Measurements from ENCODE around the gene EML6.

EML6 gene

DNA sequence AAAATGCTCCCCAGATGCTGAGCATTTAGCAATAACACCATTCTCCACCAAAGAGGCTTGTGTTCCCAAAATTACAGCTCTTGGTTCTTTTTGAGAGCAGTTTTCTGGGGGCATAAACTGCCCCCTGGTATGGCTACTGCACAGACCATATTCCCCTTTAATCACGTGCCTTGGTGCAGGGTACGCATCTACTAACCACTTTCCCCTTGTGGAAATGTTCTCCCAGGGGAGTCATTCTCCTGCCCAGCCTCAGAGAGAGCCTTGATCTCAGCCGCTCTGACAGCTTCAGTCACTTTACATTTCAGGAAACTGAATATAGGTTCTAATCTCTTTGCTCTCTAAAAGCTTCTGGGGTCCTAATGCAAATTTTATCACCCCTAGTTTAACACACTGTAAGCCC lies 44.7 kb upstream of the EML6 start:
- H3K27me3 ChIP-seq (ENCODE audit: insufficient read depth, low read depth, severe bottlenecking) = no peaks in the 10 kb centered on the region
- no peak overlapping the region for H3K27ac ChIP-seq
- TF ChIP-seq, protein P1, sequence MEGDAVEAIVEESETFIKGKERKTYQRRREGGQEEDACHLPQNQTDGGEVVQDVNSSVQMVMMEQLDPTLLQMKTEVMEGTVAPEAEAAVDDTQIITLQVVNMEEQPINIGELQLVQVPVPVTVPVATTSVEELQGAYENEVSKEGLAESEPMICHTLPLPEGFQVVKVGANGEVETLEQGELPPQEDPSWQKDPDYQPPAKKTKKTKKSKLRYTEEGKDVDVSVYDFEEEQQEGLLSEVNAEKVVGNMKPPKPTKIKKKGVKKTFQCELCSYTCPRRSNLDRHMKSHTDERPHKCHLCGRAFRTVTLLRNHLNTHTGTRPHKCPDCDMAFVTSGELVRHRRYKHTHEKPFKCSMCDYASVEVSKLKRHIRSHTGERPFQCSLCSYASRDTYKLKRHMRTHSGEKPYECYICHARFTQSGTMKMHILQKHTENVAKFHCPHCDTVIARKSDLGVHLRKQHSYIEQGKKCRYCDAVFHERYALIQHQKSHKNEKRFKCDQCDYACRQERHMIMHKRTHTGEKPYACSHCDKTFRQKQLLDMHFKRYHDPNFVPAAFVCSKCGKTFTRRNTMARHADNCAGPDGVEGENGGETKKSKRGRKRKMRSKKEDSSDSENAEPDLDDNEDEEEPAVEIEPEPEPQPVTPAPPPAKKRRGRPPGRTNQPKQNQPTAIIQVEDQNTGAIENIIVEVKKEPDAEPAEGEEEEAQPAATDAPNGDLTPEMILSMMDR (IDR thresholded peaks at IDR 0.05; ENCODE audit: low read depth, low read length) = no peak

DNA sequence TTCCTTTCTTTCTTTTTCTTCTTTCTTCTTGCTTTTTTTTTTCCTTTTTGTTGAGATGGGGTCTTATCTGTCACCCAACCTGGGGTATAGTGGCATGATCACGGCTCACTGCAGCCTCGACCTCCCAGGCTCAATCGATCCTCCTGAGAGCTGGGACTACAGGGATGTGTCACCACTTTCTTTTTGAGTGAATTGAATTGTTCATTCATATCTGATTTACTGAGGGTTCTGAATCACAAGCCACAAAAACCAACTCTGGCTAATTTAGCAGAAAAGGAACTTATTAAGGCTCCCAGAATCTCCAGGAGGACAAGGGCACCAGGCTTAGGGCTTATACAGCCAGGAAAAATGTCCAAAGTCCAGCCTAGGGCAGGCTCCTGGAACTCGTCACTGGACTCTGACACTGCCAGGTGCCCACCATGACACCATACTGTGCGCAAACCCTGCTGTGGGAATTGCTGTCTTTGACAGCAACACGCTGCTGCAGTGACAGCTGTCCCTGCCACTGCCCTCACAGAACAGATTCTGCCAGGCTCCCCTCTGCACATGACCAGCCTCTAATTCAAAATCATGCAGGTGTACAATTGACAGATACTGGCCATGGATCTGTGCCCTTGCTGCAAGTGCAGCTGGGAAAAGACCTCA lies 42.9 kb upstream of the EML6 start:
- TF ChIP-seq, protein P1 (IDR thresholded peaks at IDR 0.05; ENCODE audit: low read depth, low read length) = no peak
- Histone ChIP-seq H3K27me3 (ENCODE audit: insufficient read depth, low read depth, severe bottlenecking) (no peaks in the 10 kb centered on the region), H3K36me3 (no peaks in the 10 kb centered on the region), H3K4me3 (ENCODE audit: low read depth, low read length) (no peak overlapping the region), H3K27ac (no peak overlapping the region), H3K9me3 (ENCODE audit: severe bottlenecking) (peaks cover 5% of the 10 kb centered on the region)
- DNase-seq = no peak

More for the DNA sequence above, 44.7 kb upstream of the EML6 start:
- Histone ChIP-seq H3K36me3 (no peaks in the 10 kb centered on the region), H3K9me3 (ENCODE audit: severe bottlenecking) (peaks cover 5% of the 10 kb centered on the region), H3K4me3 (ENCODE audit: low read depth, low read length) (no peak overlapping the region)
- no peak for DNase-seq

DNA sequence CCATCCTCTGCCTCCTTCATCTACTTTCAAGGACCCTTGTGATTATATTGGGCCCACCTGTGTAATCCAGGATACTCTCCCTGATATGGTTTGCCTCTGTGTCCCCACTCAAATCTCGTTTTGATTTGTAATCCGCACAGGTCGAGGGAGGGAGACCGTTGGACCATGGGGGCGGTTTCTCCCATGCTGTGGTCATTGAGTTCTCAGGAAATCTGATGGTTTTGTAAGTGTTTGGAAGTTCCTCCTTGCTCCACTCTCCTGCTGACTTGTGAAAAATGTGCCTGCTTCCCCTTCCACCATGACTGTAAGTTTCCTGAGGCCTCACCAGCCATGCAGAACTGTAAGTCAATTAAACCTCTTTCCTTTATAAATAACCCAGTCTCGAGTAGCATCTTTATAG lies 42.0 kb upstream of the EML6 start:
- no peak for DNase-seq
- peaks cover 5% of the 10 kb centered on the region for H3K9me3 ChIP-seq (ENCODE audit: severe bottlenecking)
- H3K27ac ChIP-seq = no peak overlapping the region
- no peaks in the 10 kb centered on the region for H3K36me3 ChIP-seq
- no peaks in the 10 kb centered on the region for H3K27me3 ChIP-seq (ENCODE audit: insufficient read depth, low read depth, severe bottlenecking)
- TF ChIP-seq, protein P1 (IDR thresholded peaks at IDR 0.05; ENCODE audit: low read depth, low read length) = no peak
- no peak overlapping the region for H3K4me3 ChIP-seq (ENCODE audit: low read depth, low read length)

DNA sequence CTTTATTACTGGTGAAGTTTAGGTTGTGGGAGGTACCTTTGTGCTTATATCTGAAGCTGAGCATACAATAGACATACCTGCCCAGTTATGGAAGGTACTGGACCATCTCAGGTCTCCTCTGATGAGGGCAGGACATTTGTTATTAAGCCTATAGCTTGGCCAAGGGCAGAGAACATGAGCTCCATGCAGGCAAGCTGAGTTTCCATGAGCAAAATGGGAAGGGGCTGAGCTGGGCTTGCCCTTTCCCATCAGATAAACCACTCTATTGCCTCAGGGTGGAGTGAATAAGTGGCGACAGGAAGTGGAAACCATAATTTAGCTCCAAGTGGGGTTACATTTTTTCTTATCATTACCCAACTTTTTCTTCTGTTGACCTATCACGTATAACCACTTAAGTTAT lies 39.9 kb upstream of the EML6 start:
- Histone ChIP-seq H3K27me3 (ENCODE audit: insufficient read depth, low read depth, severe bottlenecking) (no peaks in the 10 kb centered on the region), H3K36me3 (no peaks in the 10 kb centered on the region), H3K9me3 (ENCODE audit: severe bottlenecking) (peaks cover 5% of the 10 kb centered on the region), H3K4me3 (ENCODE audit: low read depth, low read length) (no peak overlapping the region), H3K27ac (no peak overlapping the region)
- no peak for DNase-seq
- TF ChIP-seq, protein P1 (IDR thresholded peaks at IDR 0.05; ENCODE audit: low read depth, low read length) = no peak

DNA sequence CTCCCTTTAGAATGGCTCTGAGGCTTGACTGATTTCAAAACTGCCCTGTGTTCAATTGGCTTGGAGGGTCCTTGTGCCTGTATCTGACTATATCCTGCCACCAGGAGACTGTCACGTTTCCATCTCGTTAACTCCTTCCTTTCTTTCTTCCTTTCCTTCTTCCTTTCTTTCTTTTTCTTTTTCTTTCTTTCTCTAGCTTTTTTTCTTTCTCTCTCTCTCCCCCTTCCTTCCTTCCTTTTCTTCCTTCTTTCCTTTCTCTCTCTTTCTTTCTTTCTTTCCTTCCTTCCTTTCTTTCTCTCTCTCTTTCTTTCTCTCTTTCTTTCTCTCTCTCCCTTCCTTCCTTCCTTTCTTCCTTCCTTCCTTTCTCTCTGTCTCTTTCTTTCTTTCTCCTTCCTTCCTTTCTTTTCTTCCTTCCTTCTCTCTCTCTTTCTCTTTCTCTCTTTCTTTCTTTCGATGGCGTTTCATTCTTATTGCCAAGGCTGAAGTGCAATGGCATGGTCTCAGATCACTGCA lies 38.1 kb upstream of the EML6 start:
- DNase-seq = no peak
- Histone ChIP-seq H3K36me3 (no peaks in the 10 kb centered on the region), H3K27ac (no peak overlapping the region), H3K4me3 (ENCODE audit: low read depth, low read length) (no peak overlapping the region), H3K9me3 (ENCODE audit: severe bottlenecking) (peaks cover 5% of the 10 kb centered on the region), H3K27me3 (ENCODE audit: insufficient read depth, low read depth, severe bottlenecking) (no peaks in the 10 kb centered on the region)
- TF ChIP-seq, protein P1 (IDR thresholded peaks at IDR 0.05; ENCODE audit: low read depth, low read length) = no peak
